B cell (primary cell): ENCODE measurements around the gene IFNA1.

Experiments
- CTCF ChIP-seq: fragments of 200-600 bp; IDR thresholded peaks from one replicate; pipeline ENCODE4 v1.8.0; 2022; ENCODE audit warnings: antibody characterized with exemption, mild to moderate bottlenecking
- EZH2 ChIP-seq: IDR thresholded peaks from 2 replicates; pipeline ENCODE4 v1.6.1; 2012; ENCODE audit warnings: borderline replicate concordance, low read depth, mild to moderate bottlenecking, moderate library complexity, low read length; ENCODE audit not compliant: insufficient read depth, poor library complexity, severe bottlenecking

- no peak for TF ChIP-seq CTCF
- no peak for TF ChIP-seq EZH2
Measured at GRCh38 chr9:21429191-21429590, 11.0 kb upstream of the IFNA1 start.
